GM19455 (cell line): ENCODE results near the gene NFYA.

Experiments used
- ATAC-seq: cut with Tn5 transposase; IDR thresholded peaks from one replicate; pipeline ENCODE4 v1.9.1; 2021; ENCODE audit not compliant: unreplicated experiment

NFYA gene

GRCh38 chr6:41073203-41073967, 611 bp downstream of the NFYA start:
- peak; percentile 40 for ATAC-seq

GRCh38 chr6:41073968-41074691, 1.4 kb downstream of the NFYA start:
- ATAC-seq = no peak

- ATAC-seq = no peak
Measured at GRCh38 chr6:41074692-41075436, 2.1 kb downstream of the NFYA start.

GRCh38 chr6:41075651-41076626, 3.2 kb downstream of the NFYA start:
- no peak for ATAC-seq

- ATAC-seq = no peak
Measured at GRCh38 chr6:41077536-41077935, 4.8 kb downstream of the NFYA start.

- no peak for ATAC-seq
Measured at GRCh38 chr6:41078101-41078500, 5.3 kb downstream of the NFYA start.

GRCh38 chr6:41079080-41079479, 6.3 kb downstream of the NFYA start:
- no peak for ATAC-seq

GRCh38 chr6:41080621-41081020, 7.8 kb downstream of the NFYA start:
- ATAC-seq = no peak

GRCh38 chr6:41083072-41083471, 10.3 kb downstream of the NFYA start:
- ATAC-seq = no peak

GRCh38 chr6:41085182-41085581, 12.4 kb downstream of the NFYA start:
- no peak for ATAC-seq

- no peak for ATAC-seq
Measured at GRCh38 chr6:41088451-41088850, 15.7 kb downstream of the NFYA start.

- ATAC-seq = no peak
Measured at GRCh38 chr6:41090841-41091761, 18.3 kb downstream of the NFYA start.

GRCh38 chr6:41092421-41093140, 19.8 kb downstream of the NFYA start:
- ATAC-seq = no peak

- ATAC-seq = no peak
Measured at GRCh38 chr6:41093729-41094128, 21.0 kb downstream of the NFYA start.

- no peak for ATAC-seq
Measured at GRCh38 chr6:41097467-41098090, 24.8 kb downstream of the NFYA start.

GRCh38 chr6:41098366-41098765, 25.6 kb downstream of the NFYA start:
- no peak for ATAC-seq

- ATAC-seq = no peak
Measured at GRCh38 chr6:41100871-41101287, 28.1 kb downstream of the NFYA start.

GRCh38 chr6:41103847-41104246, 31.1 kb downstream of the NFYA start:
- no peak for ATAC-seq
